ENCODE data around the gene SLC26A6.

Gene SLC26A6

GRCh38 chr3:48599077-48599501, 36.2 kb downstream of the SLC26A6 start:
- DNase-seq (ENCODE audit: low spot score): no peak

DNA sequence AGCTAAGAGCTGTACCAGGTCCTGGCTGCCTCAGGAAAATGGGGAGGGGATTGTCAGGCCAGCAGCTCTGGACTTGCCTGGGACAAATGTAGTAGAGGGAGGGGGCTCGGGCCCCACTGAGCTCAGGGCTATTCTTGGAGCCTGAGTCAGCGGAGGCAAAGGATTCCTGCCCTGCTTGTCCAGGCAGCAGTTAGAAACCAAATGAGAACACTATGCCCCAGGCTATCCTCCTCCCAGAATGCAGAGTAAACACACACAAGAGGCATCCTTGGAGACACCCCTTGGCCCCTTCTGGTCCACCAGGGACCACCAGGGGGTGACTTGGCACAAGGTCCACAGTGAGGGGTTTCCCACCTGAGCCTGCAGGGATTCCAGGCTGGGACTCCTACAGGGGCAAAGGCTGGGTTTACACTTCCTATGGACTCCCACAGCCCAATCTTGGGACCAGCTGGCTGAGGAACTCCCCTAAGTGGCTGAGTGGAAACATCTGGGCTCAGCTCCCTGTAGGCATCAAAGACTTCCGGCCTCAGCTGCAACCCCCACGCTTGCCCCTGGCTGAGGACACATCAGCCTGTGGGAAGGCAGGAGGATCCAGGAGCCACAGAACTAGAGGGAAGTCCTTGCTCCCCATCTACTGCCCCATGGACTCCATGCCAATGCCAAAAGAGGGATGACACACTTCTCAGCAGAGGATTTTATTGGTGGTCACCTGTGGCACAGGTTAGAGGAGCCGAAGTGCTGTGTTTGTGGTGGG, 36.8 kb downstream of the SLC26A6 start:
- no peak for DNase-seq (ENCODE audit: low spot score)

DNA sequence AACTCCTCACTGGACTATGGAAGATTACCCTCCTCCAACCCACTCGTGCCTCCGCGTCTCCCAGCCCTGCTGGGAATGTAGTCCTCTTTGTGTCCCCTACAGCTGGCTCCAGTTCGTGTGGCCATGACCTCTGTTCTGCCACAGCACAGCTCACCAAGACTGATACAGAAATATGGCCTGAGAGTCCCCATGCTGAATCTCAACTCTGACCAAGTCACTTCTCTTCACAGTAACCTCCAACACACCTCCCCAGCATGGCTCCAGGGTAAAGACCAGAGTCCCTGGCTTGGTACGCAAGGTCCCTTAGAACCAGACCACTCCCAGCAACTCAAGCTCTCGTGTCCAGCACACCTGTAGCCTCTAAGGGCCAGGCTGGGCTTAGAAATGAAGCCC, 37.9 kb downstream of the SLC26A6 start:
- DNase-seq (ENCODE audit: low spot score): no peak

- DNase-seq (ENCODE audit: low spot score): no peak
These were observed 38.4 kb downstream of the SLC26A6 start for GRCh38 chr3:48596676-48597407.

DNA sequence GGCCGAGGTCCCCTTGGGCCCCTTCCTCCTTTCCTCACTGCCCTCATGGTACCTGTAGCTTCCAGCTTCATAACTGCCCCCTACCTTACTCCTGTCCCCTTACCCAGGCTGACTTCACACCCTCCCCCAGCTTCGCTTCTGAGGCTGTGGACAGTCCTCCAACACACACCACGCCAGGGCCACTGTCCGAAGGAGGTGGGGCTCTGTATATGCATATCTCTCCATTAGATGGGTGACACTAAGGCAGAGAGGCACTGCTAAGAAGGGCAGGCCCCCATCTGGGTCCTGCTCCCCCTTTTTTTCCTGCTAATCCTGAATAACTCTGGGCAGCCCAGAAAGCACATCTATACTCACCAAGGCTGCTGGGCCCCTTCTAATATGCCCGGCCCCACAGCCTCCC, 39.1 kb downstream of the SLC26A6 start:
- DNase-seq (ENCODE audit: low spot score): no peak

GRCh38 chr3:48595526-48596121, 39.6 kb downstream of the SLC26A6 start:
- peak; percentile 50 for DNase-seq (ENCODE audit: low spot score)

DNA sequence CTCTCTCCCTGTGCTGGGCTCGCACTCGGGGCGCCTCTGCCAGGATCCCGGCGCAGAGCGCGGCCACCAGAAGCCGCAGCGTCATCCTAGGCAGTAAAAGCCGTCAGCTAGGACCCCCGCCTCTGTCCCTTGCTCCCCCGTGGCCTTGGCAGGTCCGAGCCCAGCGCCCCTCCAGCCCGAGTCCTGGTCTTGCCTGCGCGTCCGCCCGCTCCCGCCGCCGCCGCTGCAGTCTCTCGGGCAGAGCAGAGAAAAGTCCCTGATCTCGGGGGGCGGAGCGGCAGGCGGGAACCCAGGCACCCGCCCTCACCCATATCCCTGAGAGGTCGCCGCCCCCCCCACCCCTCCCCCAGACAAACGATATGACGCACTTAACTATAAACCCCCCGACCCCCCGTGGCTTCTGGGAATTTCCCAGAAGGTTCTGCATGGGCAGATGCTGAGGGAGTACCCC, 40.2 kb downstream of the SLC26A6 start, which contains the start of gene COL7A1:
TSS of gene COL7A1 (minus strand) at position 255 of the 451 bp plus-strand sequence. CDS start at position 85, 170 bp downstream.
- no peak for DNase-seq (ENCODE audit: low spot score)

GRCh38 chr3:48594417-48595049, 40.7 kb downstream of the SLC26A6 start:
- no peak for DNase-seq (ENCODE audit: low spot score)

DNA sequence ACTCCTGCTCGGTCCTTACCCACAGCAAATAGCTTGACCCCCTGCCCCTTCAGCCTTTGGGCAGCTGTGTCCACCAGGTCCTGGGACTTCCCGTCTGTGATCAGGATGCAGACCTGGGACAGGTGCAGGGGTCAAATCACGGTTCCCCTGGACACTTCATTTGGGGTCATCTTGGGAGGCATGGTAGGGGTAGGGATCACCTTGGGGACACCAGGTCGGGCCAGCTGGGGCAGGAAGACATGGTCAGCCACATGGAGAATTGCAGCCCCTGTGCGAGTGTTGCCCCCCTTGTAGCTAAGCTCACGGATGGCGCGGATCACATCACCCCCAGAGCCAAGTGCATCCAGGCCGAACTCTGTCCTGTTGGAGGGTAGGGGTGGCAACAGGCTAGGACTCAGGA, 41.9 kb downstream of the SLC26A6 start:
- DNase-seq (ENCODE audit: low spot score): no peak

GRCh38 chr3:48592519-48593087, 42.7 kb downstream of the SLC26A6 start:
- DNase-seq (ENCODE audit: low spot score): no peak

- DNase-seq (ENCODE audit: low spot score): no peak
These were observed 43.3 kb downstream of the SLC26A6 start for GRCh38 chr3:48591886-48592518.

DNA sequence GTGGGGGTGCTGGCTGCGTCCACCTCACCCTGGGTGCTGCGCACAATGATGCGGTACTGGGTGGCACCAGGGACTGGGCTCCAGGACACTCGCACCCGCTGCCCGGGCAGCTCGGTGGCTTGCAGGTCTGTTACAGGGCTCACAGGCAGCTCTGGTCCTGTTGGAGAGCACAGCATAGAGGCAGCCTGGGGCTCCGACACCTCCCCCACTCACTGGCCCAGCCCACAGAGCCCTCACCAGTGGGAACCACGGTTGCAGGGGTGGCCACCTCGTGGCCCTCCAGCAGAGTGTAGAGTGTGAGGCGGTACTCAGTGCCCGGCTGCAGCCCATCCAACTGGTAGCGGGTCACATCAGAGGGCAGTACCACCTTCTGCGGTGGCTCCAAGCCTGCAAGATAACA, 43.8 kb downstream of the SLC26A6 start:
- no peak for DNase-seq (ENCODE audit: low spot score)

DNA sequence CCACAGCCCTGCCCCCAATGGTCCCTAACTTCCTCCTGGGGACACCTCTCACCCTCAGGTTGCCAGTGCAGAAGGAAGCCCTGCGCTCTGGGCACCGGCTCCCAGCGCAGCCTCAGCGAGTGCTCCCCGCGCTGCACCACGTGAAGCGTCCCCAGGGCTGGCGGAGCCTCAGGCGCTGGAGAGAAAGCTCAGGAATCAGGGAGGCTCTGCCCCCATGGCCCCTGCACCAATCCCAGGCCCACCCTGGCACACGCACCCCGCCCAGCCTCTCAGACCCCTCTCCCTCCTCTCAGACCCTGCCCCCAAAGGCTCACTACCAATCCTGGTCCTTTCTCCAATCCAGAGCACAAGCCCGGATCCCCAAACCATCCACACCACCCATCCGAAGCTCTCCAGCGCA, 47.0 kb downstream of the SLC26A6 start:
- DNase-seq (ENCODE audit: low spot score): no peak

- no peak for DNase-seq (ENCODE audit: low spot score)
These were observed 47.6 kb downstream of the SLC26A6 start for GRCh38 chr3:48587686-48588085.

GRCh38 chr3:48585411-48585810, 49.9 kb downstream of the SLC26A6 start:
- DNase-seq (ENCODE audit: low spot score): no peak

DNA sequence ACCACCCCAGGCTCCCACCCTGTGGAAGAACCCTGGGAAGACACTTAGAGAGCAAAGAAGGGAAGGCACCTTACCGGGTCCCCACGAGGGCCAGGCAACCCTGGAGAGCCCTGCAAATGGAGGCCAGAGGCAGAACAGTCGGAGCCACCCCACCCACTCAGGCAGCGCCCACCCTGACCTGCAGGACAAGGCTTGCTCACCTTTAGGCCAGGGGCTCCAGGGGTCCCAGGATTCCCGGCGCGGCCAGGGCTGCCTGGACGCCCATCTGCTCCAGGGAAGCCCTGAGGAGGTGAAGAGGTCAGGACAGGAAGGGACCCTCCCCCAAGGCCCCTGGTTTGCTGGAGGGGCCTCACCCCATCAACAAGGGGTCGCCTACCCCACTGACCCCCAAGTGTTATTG, 50.4 kb downstream of the SLC26A6 start:
- no peak for DNase-seq (ENCODE audit: low spot score)

DNA sequence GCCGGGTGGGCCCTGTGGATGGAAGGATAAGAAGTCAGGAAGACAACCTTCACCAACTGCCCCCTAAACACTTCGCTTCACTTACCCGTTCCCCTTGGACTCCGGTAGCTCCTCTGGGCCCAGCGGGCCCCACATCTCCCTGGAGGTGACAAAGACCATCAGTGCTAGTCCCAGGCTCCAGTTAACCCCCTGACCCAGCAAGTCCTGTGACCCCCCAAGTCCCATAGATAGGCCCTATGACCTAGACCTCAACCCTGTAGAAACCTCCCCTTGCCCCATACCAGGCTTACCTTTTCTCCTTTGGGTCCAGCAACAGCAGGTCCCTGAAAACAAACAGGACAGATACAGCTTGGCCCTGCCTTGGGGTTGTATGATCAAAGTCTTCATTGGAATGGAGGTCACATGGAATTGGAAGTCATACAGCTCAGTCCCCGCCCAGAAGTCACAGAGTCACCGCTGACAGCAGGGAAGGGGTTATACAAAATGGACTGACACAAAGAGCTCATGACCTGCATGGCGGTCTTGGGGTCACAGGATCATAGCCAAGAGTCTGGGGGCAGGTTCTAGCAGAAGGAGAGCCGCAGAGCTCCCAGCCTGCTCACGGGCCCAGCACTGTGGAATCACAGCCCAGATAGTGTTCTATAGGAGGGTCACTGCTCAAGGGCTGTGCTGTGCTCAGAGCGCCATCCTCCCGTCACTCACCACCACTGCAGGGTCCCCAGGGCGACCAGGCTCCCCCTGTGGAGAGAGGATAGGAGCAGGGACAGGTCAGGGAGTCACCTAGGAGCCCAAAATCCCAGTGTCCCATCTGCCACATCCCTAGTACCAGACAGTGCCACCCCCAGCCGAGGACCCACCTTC, 53.4 kb downstream of the SLC26A6 start:
- DNase-seq (ENCODE audit: low spot score): no peak

GRCh38 chr3:48576647-48577046, 58.6 kb downstream of the SLC26A6 start:
- no peak for DNase-seq (ENCODE audit: low spot score)

All from kidney capillary endothelial cell (primary cell).